NCI-H2107 treated with DMSO at 0.1 percent for 48 hours (cell line): ENCODE measurements around the gene CEBPB.
"Not testable (repeated sequence)": the region's sequence is repeated elsewhere in the genome, so short reads cannot be mapped to it uniquely, and the experiment has no call there.

Source experiments
- DNase-seq: peaks from one replicate; lab custom pipeline; 2025; ENCODE audit not compliant: unreplicated experiment; lab: John Stamatoyannopoulos, UW

Gene CEBPB

GRCh38 chr20:50192364-50193198 lies 2.0 kb downstream of the CEBPB start:
- peak; percentile 89 for DNase-seq

- no peak for DNase-seq
Observed at GRCh38 chr20:50193199-50193835, 2.7 kb downstream of the CEBPB start.

GRCh38 chr20:50193836-50194421 lies 3.3 kb downstream of the CEBPB start:
- no peak for DNase-seq

GRCh38 chr20:50194422-50194830 lies 3.8 kb downstream of the CEBPB start:
- no peak for DNase-seq

GRCh38 chr20:50194831-50195523 lies 4.3 kb downstream of the CEBPB start:
- no peak for DNase-seq

- DNase-seq: no peak
Observed at GRCh38 chr20:50195524-50196120, 5.0 kb downstream of the CEBPB start.

GRCh38 chr20:50196248-50196647 lies 5.6 kb downstream of the CEBPB start:
- no peak for DNase-seq

- no peak for DNase-seq
Observed at GRCh38 chr20:50196896-50197295, 6.3 kb downstream of the CEBPB start.

GRCh38 chr20:50197463-50198179 lies 7.0 kb downstream of the CEBPB start:
- DNase-seq: no peak

- no peak for DNase-seq
Observed at GRCh38 chr20:50198180-50198666, 7.6 kb downstream of the CEBPB start.

- no peak for DNase-seq
Observed at GRCh38 chr20:50198716-50199115, 8.1 kb downstream of the CEBPB start.

GRCh38 chr20:50199703-50200102 lies 9.1 kb downstream of the CEBPB start:
- no peak for DNase-seq

GRCh38 chr20:50200482-50201104 lies 10.0 kb downstream of the CEBPB start:
- DNase-seq: no peak

GRCh38 chr20:50201710-50202109 lies 11.1 kb downstream of the CEBPB start:
- DNase-seq: not testable (repeated sequence)

GRCh38 chr20:50202677-50203076 lies 12.0 kb downstream of the CEBPB start:
- DNase-seq: no peak

- DNase-seq: no peak
Observed at GRCh38 chr20:50203951-50204937, 13.6 kb downstream of the CEBPB start.

- no peak for DNase-seq
Observed at GRCh38 chr20:50207026-50207425, 16.4 kb downstream of the CEBPB start.

GRCh38 chr20:50208085-50208491 lies 17.5 kb downstream of the CEBPB start:
- DNase-seq: no peak

- DNase-seq: not testable (repeated sequence)
Observed at GRCh38 chr20:50208815-50209214, 18.2 kb downstream of the CEBPB start.
